GM10266 (cell line): ENCODE measurements around the gene LYSMD4.
"Not testable (repeated sequence)": the region's sequence is repeated elsewhere in the genome, so short reads cannot be mapped to it uniquely, and the experiment has no call there.

Experiments
- DNase-seq: peaks from one replicate; pipeline ENCODE4 v3.0.0; 2012; ENCODE audit errors: extremely low spot score
- TF ChIP-seq, protein P1 (sequence below): IDR thresholded peaks from 2 replicates; pipeline ENCODE4 v1.5.1; 2012; ENCODE audit warnings: mild to moderate bottlenecking, low read depth; ENCODE audit not compliant: control insufficient read depth, insufficient read depth; ENCODE audit errors: missing control alignments

Gene LYSMD4

DNA sequence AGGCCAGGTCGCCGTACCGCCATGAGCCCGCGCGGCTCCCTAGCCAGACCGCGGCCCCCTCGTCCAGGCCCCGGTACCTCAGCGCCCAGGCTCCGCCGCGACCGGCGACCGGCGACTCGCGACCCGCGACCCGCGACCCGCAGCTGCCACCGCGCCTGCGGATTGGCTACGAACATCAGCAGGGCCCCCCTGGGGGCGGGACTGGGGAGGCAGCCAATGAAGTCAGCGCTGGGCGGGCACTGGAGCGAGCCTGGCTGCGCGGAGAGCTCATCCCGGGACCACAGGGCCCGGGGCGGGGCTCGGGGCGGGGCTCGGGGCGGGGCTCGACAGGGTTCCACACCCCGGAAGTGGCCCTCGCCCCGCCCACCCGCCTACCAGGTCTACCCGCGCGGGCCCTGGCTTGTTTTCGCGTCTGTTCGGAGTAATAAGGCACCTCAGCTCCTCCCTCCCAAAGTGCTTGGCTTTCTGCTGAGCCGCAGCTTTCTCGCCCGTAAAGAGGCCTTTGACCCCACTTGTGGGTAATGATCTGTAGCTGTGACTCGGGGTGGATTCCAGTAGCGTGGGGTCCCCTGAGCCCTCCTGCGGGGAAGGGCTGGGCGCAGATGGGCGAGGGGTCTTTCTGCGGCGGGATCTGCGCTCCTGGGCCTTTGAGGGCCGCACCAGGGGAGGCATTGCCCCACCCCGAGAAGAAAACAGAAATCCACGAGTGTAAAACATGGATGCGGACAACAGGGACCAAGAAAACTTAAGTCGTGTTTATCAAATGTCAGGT is at the start of gene LYSMD4:
TSS of gene LYSMD4 (minus strand) at position 170 of the 772 bp plus-strand sequence. CDS start 1,438 bp downstream, outside the sequence.
- peak; percentile 99 for DNase-seq
- TF ChIP-seq, protein P1, sequence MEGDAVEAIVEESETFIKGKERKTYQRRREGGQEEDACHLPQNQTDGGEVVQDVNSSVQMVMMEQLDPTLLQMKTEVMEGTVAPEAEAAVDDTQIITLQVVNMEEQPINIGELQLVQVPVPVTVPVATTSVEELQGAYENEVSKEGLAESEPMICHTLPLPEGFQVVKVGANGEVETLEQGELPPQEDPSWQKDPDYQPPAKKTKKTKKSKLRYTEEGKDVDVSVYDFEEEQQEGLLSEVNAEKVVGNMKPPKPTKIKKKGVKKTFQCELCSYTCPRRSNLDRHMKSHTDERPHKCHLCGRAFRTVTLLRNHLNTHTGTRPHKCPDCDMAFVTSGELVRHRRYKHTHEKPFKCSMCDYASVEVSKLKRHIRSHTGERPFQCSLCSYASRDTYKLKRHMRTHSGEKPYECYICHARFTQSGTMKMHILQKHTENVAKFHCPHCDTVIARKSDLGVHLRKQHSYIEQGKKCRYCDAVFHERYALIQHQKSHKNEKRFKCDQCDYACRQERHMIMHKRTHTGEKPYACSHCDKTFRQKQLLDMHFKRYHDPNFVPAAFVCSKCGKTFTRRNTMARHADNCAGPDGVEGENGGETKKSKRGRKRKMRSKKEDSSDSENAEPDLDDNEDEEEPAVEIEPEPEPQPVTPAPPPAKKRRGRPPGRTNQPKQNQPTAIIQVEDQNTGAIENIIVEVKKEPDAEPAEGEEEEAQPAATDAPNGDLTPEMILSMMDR: no peak

DNA sequence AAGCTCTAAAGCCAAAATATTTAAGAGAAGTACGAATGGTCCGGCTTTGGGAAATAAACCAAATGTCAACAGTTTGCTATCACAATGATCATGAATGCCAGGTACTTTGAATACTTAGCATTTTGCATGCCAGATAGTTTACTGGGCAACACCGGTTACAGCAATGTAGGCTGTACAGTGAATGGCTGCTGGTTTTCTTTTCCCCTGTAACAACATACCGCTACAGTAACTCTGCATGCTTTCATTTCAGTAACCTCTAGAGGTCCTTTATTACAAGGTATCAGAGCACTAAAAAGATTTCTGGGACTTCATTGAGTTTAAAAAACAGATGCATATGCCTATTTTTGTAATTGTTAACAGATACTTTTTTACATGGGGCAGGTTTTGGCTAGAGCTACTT is 48.8 kb upstream of the LYSMD4 start:
- not testable (repeated sequence) for DNase-seq

GRCh38 chr15:99777144-99777543 is 43.9 kb upstream of the LYSMD4 start:
- TF ChIP-seq, protein P1: no peak
- no peak for DNase-seq

DNA sequence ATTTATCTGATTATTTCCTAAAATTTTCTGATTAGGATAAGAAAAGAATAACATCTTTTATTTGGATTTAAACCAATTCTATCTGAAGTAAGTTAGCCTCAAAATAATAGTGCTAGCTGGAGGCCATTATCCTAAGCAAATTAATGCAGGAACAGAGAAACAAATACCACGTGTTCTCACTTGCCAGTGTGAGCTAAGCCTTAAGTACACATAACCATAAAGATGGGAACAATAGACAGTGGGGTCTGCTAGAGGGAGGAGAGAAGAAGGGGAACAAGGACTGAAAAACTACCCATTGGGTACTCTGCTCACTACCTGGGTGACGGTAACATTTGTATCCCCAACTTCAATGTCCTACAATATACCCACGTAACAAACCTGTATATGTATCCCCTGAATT is 31.3 kb upstream of the LYSMD4 start:
- TF ChIP-seq, protein P1: no peak
- no peak for DNase-seq

DNA sequence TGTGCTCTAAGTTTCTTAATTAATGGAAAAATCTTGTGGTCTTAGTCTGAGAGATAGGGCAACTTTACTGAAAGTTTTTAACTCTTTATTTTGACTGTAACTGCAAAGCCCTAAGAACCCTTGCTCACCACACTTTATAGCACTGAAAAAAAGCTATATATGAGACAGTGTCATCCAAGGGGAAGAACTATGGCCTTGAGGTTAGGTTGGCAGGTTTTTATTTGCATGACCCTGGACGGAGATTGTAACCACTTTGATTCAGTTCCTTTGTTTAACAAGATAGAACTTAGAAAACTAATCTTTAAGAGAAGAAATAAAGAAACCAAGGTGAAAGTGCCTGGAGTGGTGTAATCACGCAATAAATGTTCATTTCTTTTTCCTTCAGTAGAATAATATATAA is 30.6 kb upstream of the LYSMD4 start:
- no peak for DNase-seq
- TF ChIP-seq, protein P1: no peak

DNA sequence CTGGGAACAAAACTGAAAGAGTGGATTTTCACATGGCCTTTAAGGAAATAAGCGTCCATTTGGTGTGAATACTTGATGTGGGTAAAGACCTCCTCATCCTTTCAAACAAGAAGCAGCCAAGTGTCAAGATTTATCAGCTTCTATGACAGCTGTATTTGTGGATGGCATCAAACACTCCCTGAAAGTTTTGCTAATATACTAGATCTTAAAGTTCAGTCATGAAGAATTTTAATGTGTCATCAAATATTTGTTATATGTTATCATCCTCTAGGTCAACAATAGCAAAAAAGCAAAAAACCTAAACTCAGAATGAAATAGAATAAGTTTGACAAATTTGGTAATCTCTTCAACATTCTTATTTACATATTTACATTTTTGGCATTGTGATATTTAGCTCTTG is 29.1 kb upstream of the LYSMD4 start:
- TF ChIP-seq, protein P1: no peak
- DNase-seq: no peak

DNA sequence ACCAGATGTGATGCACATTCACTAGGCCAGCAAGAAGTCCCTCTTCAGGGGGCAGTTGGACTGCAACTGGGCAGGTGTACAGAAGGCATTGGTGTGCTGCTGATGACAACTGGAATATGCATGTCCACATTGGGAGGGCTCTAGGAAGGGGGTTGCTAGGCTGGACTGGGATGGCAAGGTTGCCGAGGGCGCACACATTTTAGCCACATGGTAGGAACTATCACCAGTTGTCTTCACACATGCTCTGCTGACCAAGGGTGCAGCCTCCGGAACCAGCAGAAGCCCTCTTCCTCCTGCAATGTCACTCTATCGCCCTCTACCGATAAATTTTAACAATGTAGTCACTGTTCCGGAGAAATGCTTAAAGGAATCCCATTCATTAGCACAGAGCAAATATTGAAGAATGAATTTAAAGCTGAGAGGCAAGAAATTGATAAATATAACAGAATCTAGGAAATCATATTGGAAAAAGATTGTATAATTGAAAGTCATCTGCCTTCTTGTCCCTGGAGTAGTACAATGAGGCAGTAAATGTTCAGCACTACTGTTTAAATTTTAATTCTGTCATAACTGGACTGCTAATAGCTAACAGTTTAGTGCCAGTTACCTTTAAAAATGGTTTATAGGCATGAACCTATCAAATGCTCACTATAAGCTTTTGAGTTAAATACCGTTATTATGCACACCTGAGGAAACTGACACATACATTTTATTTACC is 22.6 kb upstream of the LYSMD4 start:
- peak; percentile 70 for DNase-seq
- TF ChIP-seq, protein P1: peak; percentile 78
